ENCODE data around the gene ADAT3. TPM values are rescaled to one million over a fixed set of nuclear protein-coding genes. Genes with fewer than 3 reads are reported as not detected.

Gene ADAT3
- total and polyA plus RNA-seq, 9 donors = 1.0 to 3.3 (median 2.2) TPM

Other genes with a start within 250 kb of the ADAT3 start
- gene ONECUT3, start 151.9 kb upstream of the ADAT3 start, total RNA-seq = not detected
- gene ONECUT3, start 151.9 kb upstream of the ADAT3 start, polyA plus RNA-seq (ENCODE audit: insufficient read depth in 1 of 8, insufficient read length in 8 of 8, low replicate concordance in 1 of 8) = under 1 TPM in 6 of 8 donors, not detected in 2; 0.01 to 0.05 (median 0.03) TPM
- 0.35 TPM for gene ATP8B3, start 93.1 kb upstream of the ADAT3 start, total RNA-seq
- 1 to 10 TPM in 2 of 8 donors, under 1 TPM in 6; 0.45 to 1.2 (median 0.71) TPM for gene ATP8B3, start 93.1 kb upstream of the ADAT3 start, polyA plus RNA-seq (ENCODE audit: insufficient read depth in 1 of 8, insufficient read length in 8 of 8, low replicate concordance in 1 of 8)
- gene REXO1, start 56.9 kb upstream of the ADAT3 start, total RNA-seq = 4.8 TPM
- 10 to 100 TPM; 18.8 to 26.9 (median 24.1) TPM for gene REXO1, start 56.9 kb upstream of the ADAT3 start, polyA plus RNA-seq (ENCODE audit: insufficient read depth in 1 of 8, insufficient read length in 8 of 8, low replicate concordance in 1 of 8)
- 4.1 TPM for gene KLF16, start 41.8 kb upstream of the ADAT3 start, total RNA-seq
- 10 to 100 TPM in 7 of 8 donors, 1 to 10 TPM in 1; 9.9 to 15.0 (median 12.7) TPM for gene KLF16, start 41.8 kb upstream of the ADAT3 start, polyA plus RNA-seq (ENCODE audit: insufficient read depth in 1 of 8, insufficient read length in 8 of 8, low replicate concordance in 1 of 8)
- 63.7 TPM for gene ABHD17A, start 19.9 kb upstream of the ADAT3 start, total RNA-seq
- gene ABHD17A, start 19.9 kb upstream of the ADAT3 start, polyA plus RNA-seq (ENCODE audit: insufficient read depth in 1 of 8, insufficient read length in 8 of 8, low replicate concordance in 1 of 8) = 10 to 100 TPM; 55.7 to 73.5 (median 58.3) TPM
- gene SCAMP4, start within 50 bp of the ADAT3 start, total RNA-seq = 14.9 TPM
- gene SCAMP4, start within 50 bp of the ADAT3 start, polyA plus RNA-seq (ENCODE audit: insufficient read depth in 1 of 8, insufficient read length in 8 of 8, low replicate concordance in 1 of 8) = 10 to 100 TPM; 26.4 to 45.3 (median 33.7) TPM
- 33.2 TPM for gene CSNK1G2, start 35.8 kb downstream of the ADAT3 start, total RNA-seq
- 10 to 100 TPM; 32.2 to 46.2 (median 42.3) TPM for gene CSNK1G2, start 35.8 kb downstream of the ADAT3 start, polyA plus RNA-seq (ENCODE audit: insufficient read depth in 1 of 8, insufficient read length in 8 of 8, low replicate concordance in 1 of 8)
- gene BTBD2, start 110.3 kb downstream of the ADAT3 start, total RNA-seq = 28.6 TPM
- gene BTBD2, start 110.3 kb downstream of the ADAT3 start, polyA plus RNA-seq (ENCODE audit: insufficient read depth in 1 of 8, insufficient read length in 8 of 8, low replicate concordance in 1 of 8) = 10 to 100 TPM; 57.2 to 87.5 (median 74.6) TPM
- 64.6 TPM for gene MKNK2, start 145.8 kb downstream of the ADAT3 start, total RNA-seq
- 100 to 1,000 TPM in 1 of 8 donors, 10 to 100 TPM in 7; 56.9 to 115 (median 76.2) TPM for gene MKNK2, start 145.8 kb downstream of the ADAT3 start, polyA plus RNA-seq (ENCODE audit: insufficient read depth in 1 of 8, insufficient read length in 8 of 8, low replicate concordance in 1 of 8)
- 7.4 TPM for gene MOB3A, start 190.9 kb downstream of the ADAT3 start, total RNA-seq
- 10 to 100 TPM; 14.7 to 22.1 (median 17.3) TPM for gene MOB3A, start 190.9 kb downstream of the ADAT3 start, polyA plus RNA-seq (ENCODE audit: insufficient read depth in 1 of 8, insufficient read length in 8 of 8, low replicate concordance in 1 of 8)
- 1.8 TPM for gene IZUMO4, start 191.5 kb downstream of the ADAT3 start, total RNA-seq
- gene IZUMO4, start 191.5 kb downstream of the ADAT3 start, polyA plus RNA-seq (ENCODE audit: insufficient read depth in 1 of 8, insufficient read length in 8 of 8, low replicate concordance in 1 of 8) = 1 to 10 TPM; 1.7 to 4.0 (median 2.1) TPM
- 34.5 TPM for gene AP3D1, start 246.2 kb downstream of the ADAT3 start, total RNA-seq
- 10 to 100 TPM; 57.2 to 82.8 (median 71.2) TPM for gene AP3D1, start 246.2 kb downstream of the ADAT3 start, polyA plus RNA-seq (ENCODE audit: insufficient read depth in 1 of 8, insufficient read length in 8 of 8, low replicate concordance in 1 of 8)